K562 (cell line): ENCODE measurements around the gene ADCY5. TPM values are rescaled to one million over a fixed set of nuclear protein-coding genes. Genes with fewer than 3 reads are reported as not detected.

ENCODE experiments used
- ATAC-seq: fragments of 200-7000 bp; cut with Tn5 transposase; 3 replicates; pipeline ENCODE4 v1.9.1; 2020; ENCODE audit warnings: moderate library complexity
- BruUV-seq: library from RNA; stranded (reverse); fragments of 400-500 nt; replicated peaks from 2 replicates; lab custom pipeline; 2021; lab: Mats Ljungman, UMichigan
- CTCF ChIA-PET: fragments of 300-600 bp; formaldehyde crosslinking; extraction: SDS; loops from one replicate; lab custom pipeline; 2021; ENCODE audit warnings: low intra/inter-chr PET ratio; lab: Yijun Ruan, JAX
- POLR2A ChIA-PET: fragments of 300-600, 350-650 bp; sonication (Branson Sonifier 250); formaldehyde crosslinking; extraction: SDS; loops from one replicate; lab custom pipeline; 2021; ENCODE audit warnings: antibody characterized with exemption, inconsistent platforms; lab: Yijun Ruan, JAX
- DNase-seq, 4 experiments: peaks; one replicate each; pipeline versions ENCODE4 v3.0.0 to v3.0.0-alpha.2; 2011 to 2018; ENCODE audit warnings: low spot score in 3 of 4, mixed read lengths in 3 of 4; ENCODE audit errors: extremely low read depth in 1 of 4
- FAIRE-seq: peaks from 2 replicates; lab custom pipeline; 2011; peaks lifted over from hg19 to GRCh38; lab: Jason Lieb, UNC
- H2AFZ ChIP-seq: 2 replicates; pipeline ENCODE4 v1.6.0; 2011; ENCODE audit warnings: low read depth, low read length, control low read depth, inconsistent platforms
- H3K27ac ChIP-seq: fragments of 200-600 bp; 3 replicates; pipeline ENCODE4 v1.8.0; 2011; ENCODE audit warnings: low read depth, mild to moderate bottlenecking, control low read depth, inconsistent platforms, low read length, moderate library complexity, mixed read lengths; ENCODE audit errors: extremely low read depth
- H3K27me3 ChIP-seq, 2 experiments: fragments of 300-600 bp in 1 of 2; 2 replicates in 1 of 2; 3 replicates in 1 of 2; pipeline versions ENCODE4 v1.6.0 to v1.8.0; 2011; ENCODE audit warnings: inconsistent platforms in 2 of 2, low read length in 2 of 2, mild to moderate bottlenecking in 1 of 2, mixed read lengths in 1 of 2, moderate library complexity in 1 of 2; ENCODE audit not compliant: control insufficient read depth in 2 of 2, insufficient read depth in 2 of 2
- H3K36me3 ChIP-seq: fragments of 300-600 bp; 3 replicates; pipeline ENCODE4 v1.8.0; 2011; ENCODE audit warnings: mild to moderate bottlenecking, low read length, inconsistent platforms; ENCODE audit not compliant: control insufficient read depth, insufficient read depth
- H3K4me1 ChIP-seq, 2 experiments: fragments of 200-600 bp in 1 of 2; replicated peaks in 1 of 2; 2 replicates in 1 of 2; 3 replicates in 1 of 2; pipeline versions ENCODE4 v1.5.1 to v1.8.0; 2011; ENCODE audit warnings: inconsistent platforms in 2 of 2, low read length in 2 of 2, mild to moderate bottlenecking in 1 of 2, mixed read lengths in 1 of 2, moderate library complexity in 1 of 2; ENCODE audit not compliant: control insufficient read depth in 2 of 2, insufficient read depth in 2 of 2
- H3K4me2 ChIP-seq: 2 replicates; pipeline ENCODE4 v1.6.1; 2011; ENCODE audit warnings: low read length, control low read depth, inconsistent platforms, mixed read lengths; ENCODE audit not compliant: insufficient read depth
- H3K4me3 ChIP-seq: fragments of 200-600 bp; sonication (generic), shearing (Covaris generic); 2 replicates; pipeline ENCODE4 v1.5.1; 2016; ENCODE audit warnings: control low read depth, inconsistent platforms
- H3K79me2 ChIP-seq: fragments of 200-600 bp; 3 replicates; pipeline ENCODE4 v1.8.0; 2011; ENCODE audit warnings: low read length, inconsistent platforms; ENCODE audit not compliant: control insufficient read depth, insufficient read depth
- H3K9ac ChIP-seq, 2 experiments: 2 replicates each; pipeline versions ENCODE4 v1.6.0 to v1.6.1; 2011; ENCODE audit warnings: low read depth in 2 of 2, low read length in 2 of 2, control low read depth in 1 of 2, inconsistent platforms in 1 of 2, mild to moderate bottlenecking in 1 of 2, mixed read lengths in 1 of 2; ENCODE audit not compliant: insufficient read depth in 1 of 2
- H3K9me1 ChIP-seq: one replicate; pipeline ENCODE4 v1.6.0; 2011; ENCODE audit warnings: inconsistent platforms, mild to moderate bottlenecking, low read length, moderate library complexity; ENCODE audit not compliant: control insufficient read depth, insufficient read depth
- H3K9me3 ChIP-seq: replicated peaks from 2 replicates; pipeline ENCODE4 v1.5.1; 2011; ENCODE audit warnings: low read depth, low read length, inconsistent platforms; ENCODE audit not compliant: control insufficient read depth, insufficient read depth
- H4K20me1 ChIP-seq: replicated peaks from 2 replicates; pipeline ENCODE4 v1.6.1; 2011; ENCODE audit warnings: low read length, inconsistent platforms, mixed read lengths; ENCODE audit not compliant: control insufficient read depth, insufficient read depth
- CBX3 ChIP-seq, 2 experiments: IDR thresholded peaks; 1 replicate in 1 of 2; 2 replicates in 1 of 2; pipeline ENCODE4 v1.6.1; 2012; ENCODE audit warnings: inconsistent platforms in 2 of 2, low read length in 2 of 2, borderline replicate concordance in 1 of 2, control low read depth in 1 of 2
- CLOCK ChIP-seq: fragments of 250-450 bp; sonication (Bioruptor Pico); IDR thresholded peaks from 2 replicates; pipeline ENCODE4 v1.4.0; 2020; ENCODE audit warnings: mild to moderate bottlenecking, moderate library complexity, borderline replicate concordance
- IFI16 ChIP-seq: fragments of 250-450 bp; sonication (Bioruptor Pico); IDR thresholded peaks from 2 replicates; pipeline ENCODE4 v2.1.2; 2022; ENCODE audit warnings: mild to moderate bottlenecking, inconsistent platforms
- SNAPC5 ChIP-seq: fragments of 250-450 bp; sonication (Bioruptor Pico); IDR thresholded peaks from 2 replicates; pipeline ENCODE4 v1.8.0; 2021; ENCODE audit warnings: moderate library complexity, mild to moderate bottlenecking, inconsistent platforms
- THRAP3 ChIP-seq: fragments of 450-650 bp; IDR thresholded peaks from 2 replicates; pipeline ENCODE4 v1.6.1; 2016; ENCODE audit warnings: mild to moderate bottlenecking, inconsistent platforms, borderline replicate concordance
- VEZF1 ChIP-seq: fragments of 200-800 bp; sonication (Bioruptor generic); IDR thresholded peaks from 2 replicates; pipeline ENCODE4 v1.6.1; 2017; ENCODE audit warnings: missing genetic modification characterization, missing compliant biosample characterization
- ZNF146 ChIP-seq: IDR thresholded peaks from one replicate; pipeline ENCODE4 v1.6.1; 2018; ENCODE audit warnings: missing compliant biosample characterization; ENCODE audit not compliant: unreplicated experiment
- ZNF165 ChIP-seq: fragments of 250-450 bp; sonication (Bioruptor Pico); IDR thresholded peaks from 2 replicates; pipeline ENCODE4 v1.4.0; 2020; ENCODE audit warnings: borderline replicate concordance
- ZNF347 ChIP-seq: fragments of 450-650 bp; formaldehyde crosslinking; IDR thresholded peaks from 2 replicates; pipeline ENCODE4 v1.4.0; 2020; ENCODE audit warnings: low read depth, mild to moderate bottlenecking, moderate library complexity
- ZNF717 ChIP-seq: fragments of 250-450 bp; sonication (Bioruptor Pico); IDR thresholded peaks from 2 replicates; pipeline ENCODE4 v1.5.0; 2021
- WGBS: fragments of 100-300 bp; shearing (Covaris generic); methylation state at CpG from one replicate; pipeline ENCODE4 v1.1.6; 2016; ENCODE audit warnings: low coverage, mixed read lengths; ENCODE audit not compliant: insufficient coverage; ENCODE audit errors: missing lambda C conversion rate; 5-methylcytosine and 5-hydroxymethylcytosine counted together
- in situ Hi-C: fragments of 300-500 bp; cut with MboI; formaldehyde crosslinking; loops from 4 replicates; pipeline ENCODE4 v1.15.0; 2018; ENCODE audit warnings: inconsistent platforms, mixed read lengths
- intact Hi-C: fragments of 100-400 bp; cut with micrococcal nuclease; formaldehyde crosslinking; loops from 2 replicates; pipeline ENCODE4 v1.14.2; 2022
- polyA plus RNA-seq, 8 experiments: library from polyadenylated mRNA; depleted of rRNA in 4 of 8; stranded (reverse) in 5 of 8; unstranded in 3 of 8; fragments of >200 nt; fragmentation: Nextera tagmentation in 2 of 8; fragmentation: Illumina TruSeq in 1 of 8; extraction: Ambion mirVana in 2 of 8; extraction: Trizol in 1 of 8; gene quantifications; 2 replicates each; pipeline versions ENCODE4 v1.2.1 to v1.2.3, GENCODE V29; 2011 to 2014; ENCODE audit warnings: inconsistent platforms in 1 of 8, missing spikeins in 1 of 8
- total RNA-seq, 7 experiments: library from RNA; depleted of rRNA in 6 of 7; stranded (reverse); fragments of >200 nt in 6 of 7; fragmentation: Illumina TruSeq in 2 of 7; extraction: Trizol in 2 of 7; gene quantifications; 2 replicates each; pipeline versions ENCODE4 v1.2.1 to v1.2.3, GENCODE V29; 2011 to 2021; ENCODE audit warnings: low replicate concordance in 1 of 7

Gene ADCY5
- total and polyA plus RNA-seq, 9 of the 15 experiments (the other 6 are each of a cell fraction or from before 2014, with no cell fraction given), result under 0.01 TPM; not detected in 8

- WGBS, result 2% methylated on average over 12 of the region's 13 CpGs
- no peak for DNase-seq
- no peaks in the 10 kb centered on the region for H3K9me1 ChIP-seq
- FAIRE-seq, result no peak
- no peak overlapping the region for H3K4me3 ChIP-seq
- intact Hi-C loops (no loop called here), in situ Hi-C loops (no loop called here)
- no peak overlapping the region for H3K9ac ChIP-seq
- no peak overlapping the region for H3K27ac ChIP-seq
- no peak for ATAC-seq
- ChIA-PET POLR2A (interaction anchor here (0.7 to 0.9 kb wide), 2 partner anchors 10 to 16 kb away, joined by 3 read pairs; no protein-coding TSS in a partner anchor), CTCF (no interaction called here)
- H3K9me3 ChIP-seq, result no peaks in the 10 kb centered on the region
- no peaks in the 10 kb centered on the region for H3K79me2 ChIP-seq
- peaks cover 0 to 62% of the 10 kb centered on the region in 2 experiments; a peak in 3 of 5 replicates for H3K27me3 ChIP-seq
- TF ChIP-seq THRAP3 (no peak), CBX3 (IDR thresholded peaks at IDR 0.05; ENCODE audit: borderline replicate concordance in 1 of 2, low read length in 2 of 2) (no peak), VEZF1 (CRISPR knock-in tag) (no peak), CLOCK (no peak), SNAPC5 (CRISPR knock-in tag) (no peak), IFI16 (CRISPR knock-in tag) (no peak), ZNF717 (CRISPR knock-in tag) (no peak), ZNF347 (CRISPR knock-in tag) (no peak), ZNF146 (CRISPR knock-in tag) (no peak), ZNF165 (CRISPR knock-in tag) (no peak)
- H2AFZ ChIP-seq, result no peak overlapping the region
- H3K36me3 ChIP-seq, result no peaks in the 10 kb centered on the region
- no peak overlapping the region for H3K4me2 ChIP-seq
- H3K4me1 ChIP-seq, result no peaks in the 10 kb centered on the region; a peak in 1 of 5 replicates
- peaks cover 9% of the 10 kb centered on the region; the same call in 1 of the 2 replicates for H4K20me1 ChIP-seq
- BruUV-seq, result no TSS peak
Observed at GRCh38 chr3:123290107-123290930, 158.6 kb downstream of the ADCY5 start.
